Activated T-cell treated with anti-CD3 and anti-CD28 coated beads, Interleukin-2, amount 50 U/mL, for 24 hours (primary cell): ENCODE results near the gene SUZ12.
"Not testable (repeated sequence)": the region's sequence is repeated elsewhere in the genome, so short reads cannot be mapped to it uniquely, and the experiment has no call there.

Experiments used
- DNase-seq: peaks from one replicate; pipeline ENCODE4 v3.0.0-alpha.2; 2020
- H3K27ac Mint-ChIP-seq: 2 replicates; pipeline ENCODE4 v1.8.0; 2020; ENCODE audit warnings: mild to moderate bottlenecking, mixed read lengths
- H3K27me3 Mint-ChIP-seq: 2 replicates; pipeline ENCODE4 v1.8.0; 2020; ENCODE audit warnings: mixed read lengths
- H3K36me3 Mint-ChIP-seq: 2 replicates; pipeline ENCODE4 v1.8.0; 2020; ENCODE audit warnings: low read depth, mixed read lengths
- H3K4me1 Mint-ChIP-seq: 2 replicates; pipeline ENCODE4 v1.8.0; 2020; ENCODE audit warnings: low read depth, mixed read lengths
- H3K4me3 Mint-ChIP-seq: 2 replicates; pipeline ENCODE4 v1.8.0; 2020; ENCODE audit warnings: mild to moderate bottlenecking, moderate library complexity, mixed read lengths
- H3K9me3 Mint-ChIP-seq: 2 replicates; pipeline ENCODE4 v1.8.0; 2020; ENCODE audit warnings: mixed read lengths

Gene SUZ12

DNA sequence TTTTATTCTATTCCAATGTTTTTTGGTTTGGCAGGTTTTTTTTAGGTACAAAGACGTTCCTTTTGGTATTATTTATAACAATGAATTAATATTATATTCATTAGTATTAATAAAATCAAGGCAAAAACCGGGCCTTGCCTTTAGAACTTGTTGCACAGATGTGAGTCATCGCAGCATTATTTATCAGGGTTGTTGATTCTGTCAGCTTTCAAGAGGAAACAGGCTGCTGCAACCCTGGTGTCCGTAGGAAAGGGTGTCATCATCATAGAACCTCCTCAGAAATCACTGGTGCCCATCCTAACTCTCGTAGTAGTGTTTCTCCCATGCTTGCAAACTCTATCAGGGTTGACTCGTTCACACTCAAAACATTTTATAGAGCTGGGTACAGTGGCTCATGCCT is 60.2 kb downstream of the SUZ12 start:
- Mint-ChIP-seq H3K9me3 (no peaks in the 10 kb centered on the region), H3K4me1 (no peaks in the 10 kb centered on the region), H3K36me3 (peaks cover 86% of the 10 kb centered on the region), H3K27me3 (no peaks in the 10 kb centered on the region), H3K27ac (no peak overlapping the region), H3K4me3 (no peak overlapping the region)
- DNase-seq = no peak

GRCh38 chr17:32006957-32007462 is 70.2 kb downstream of the SUZ12 start, which contains the start of gene LRRC37B:
LRRC37B (plus strand) TSS chr17:32007383; CDS start chr17:32021393, 14,010 bp downstream.
- Mint-ChIP-seq H3K36me3 (peaks cover 18% of the 10 kb centered on the region), H3K4me1 (peaks cover 42% of the 10 kb centered on the region), H3K27me3 (no peaks in the 10 kb centered on the region), H3K4me3 (peak within 1 kb of the TSS; percentile 85), H3K27ac (peak within 1 kb of the TSS; percentile 76), H3K9me3 (no peaks in the 10 kb centered on the region)
- peak; percentile 95 for DNase-seq

GRCh38 chr17:32007463-32008298 is 70.9 kb downstream of the SUZ12 start:
- H3K4me1 Mint-ChIP-seq = peaks cover 47% of the 10 kb centered on the region
- peak overlapping the region; percentile 85 for H3K4me3 Mint-ChIP-seq
- H3K9me3 Mint-ChIP-seq = no peaks in the 10 kb centered on the region
- H3K36me3 Mint-ChIP-seq = peaks cover 19% of the 10 kb centered on the region
- H3K27me3 Mint-ChIP-seq = no peaks in the 10 kb centered on the region
- H3K27ac Mint-ChIP-seq = peak overlapping the region; percentile 76
- DNase-seq = peak; percentile 74

DNA sequence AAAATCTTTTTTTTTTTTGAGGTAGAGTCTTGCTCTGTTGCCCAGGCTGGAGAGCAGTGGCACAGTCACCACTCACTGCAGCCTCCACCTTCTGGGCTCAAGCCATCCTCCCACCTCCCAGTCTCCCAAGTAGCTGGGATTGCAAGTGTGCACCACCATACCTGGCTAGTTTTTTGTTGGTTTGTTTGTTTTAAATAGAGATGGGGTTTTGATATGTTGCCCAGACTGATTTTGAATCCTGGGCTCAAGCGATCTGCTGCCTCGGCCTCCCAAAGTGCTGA is 72.4 kb downstream of the SUZ12 start:
- Mint-ChIP-seq H3K4me1 (peaks cover 52% of the 10 kb centered on the region), H3K27ac (no peak overlapping the region), H3K36me3 (peaks cover 16% of the 10 kb centered on the region)

GRCh38 chr17:32010114-32010513 is 73.3 kb downstream of the SUZ12 start:
- Mint-ChIP-seq H3K4me3 (peak overlapping the region; percentile 85), H3K27me3 (no peaks in the 10 kb centered on the region), H3K36me3 (peaks cover 16% of the 10 kb centered on the region), H3K27ac (peak overlapping the region; percentile 10), H3K9me3 (no peaks in the 10 kb centered on the region), H3K4me1 (peaks cover 55% of the 10 kb centered on the region)
- no peak for DNase-seq

More for the DNA sequence above, 72.4 kb downstream of the SUZ12 start:
- Mint-ChIP-seq H3K27me3 (no peaks in the 10 kb centered on the region), H3K9me3 (no peaks in the 10 kb centered on the region), H3K4me3 (peak overlapping the region; percentile 85)
- no peak for DNase-seq

DNA sequence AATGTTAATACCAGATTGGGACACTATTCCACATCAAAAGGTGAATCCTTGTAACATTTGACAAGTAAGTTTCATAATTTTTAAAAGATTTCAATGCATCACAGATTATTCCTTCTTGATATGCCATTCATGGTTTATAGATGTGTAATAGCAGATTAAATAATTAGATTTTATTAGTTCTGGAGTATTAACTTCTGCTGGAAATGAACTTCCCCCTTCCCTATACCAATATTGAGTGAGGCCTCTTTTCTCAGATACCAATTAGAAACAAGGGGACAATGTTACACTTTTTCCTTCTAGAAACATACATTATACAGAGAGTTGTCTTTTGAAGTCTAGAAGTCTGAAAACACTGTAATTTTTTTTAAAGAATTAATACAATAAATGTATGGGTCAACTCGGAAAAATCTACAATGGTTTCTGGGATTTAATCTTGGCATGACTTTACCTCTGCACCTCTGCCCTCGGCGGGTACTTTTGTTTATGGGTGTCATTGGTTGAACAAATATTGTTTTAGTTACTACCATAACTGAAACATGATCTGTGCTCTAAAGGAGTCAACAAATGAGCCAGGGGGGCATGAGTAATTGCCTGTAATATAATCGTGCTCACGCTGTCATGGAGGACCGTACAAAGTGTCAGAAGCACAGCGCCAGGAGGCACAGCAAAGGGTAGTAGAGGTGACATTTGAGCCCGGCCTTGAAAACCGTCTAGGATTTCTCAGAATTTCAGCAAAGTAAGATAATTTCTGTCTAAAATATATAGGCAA is 78.6 kb downstream of the SUZ12 start:
- DNase-seq = no peak
- no peaks in the 10 kb centered on the region for H3K27me3 Mint-ChIP-seq
- H3K27ac Mint-ChIP-seq = no peak overlapping the region
- peaks cover 52% of the 10 kb centered on the region for H3K4me1 Mint-ChIP-seq
- H3K36me3 Mint-ChIP-seq = peaks cover 25% of the 10 kb centered on the region
- H3K4me3 Mint-ChIP-seq = no peak overlapping the region
- no peaks in the 10 kb centered on the region for H3K9me3 Mint-ChIP-seq

DNA sequence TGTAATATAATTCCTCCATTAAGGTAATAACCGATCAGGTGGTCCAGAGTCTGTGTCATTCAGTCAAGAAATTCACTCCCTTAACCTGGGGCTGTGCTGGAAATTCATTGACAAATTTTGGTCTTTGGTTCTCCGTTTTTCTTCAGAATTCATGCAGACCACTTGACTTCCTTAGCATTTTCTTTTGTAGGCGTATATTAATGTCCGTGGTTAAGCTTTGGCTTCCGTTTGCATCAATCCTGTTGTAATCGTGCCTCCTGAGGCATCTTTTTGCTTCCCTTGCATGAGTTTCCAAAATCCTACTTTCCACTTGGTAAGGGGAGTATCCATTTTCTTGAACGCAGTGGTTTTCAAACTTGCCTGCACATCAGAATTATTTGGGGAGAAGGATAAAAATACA is 79.4 kb downstream of the SUZ12 start:
- Mint-ChIP-seq H3K36me3 (peaks cover 29% of the 10 kb centered on the region), H3K4me3 (no peak overlapping the region), H3K4me1 (peaks cover 46% of the 10 kb centered on the region), H3K27me3 (no peaks in the 10 kb centered on the region), H3K27ac (peak overlapping the region; percentile 60), H3K9me3 (no peaks in the 10 kb centered on the region)
- no peak for DNase-seq

GRCh38 chr17:32019228-32019627 is 82.4 kb downstream of the SUZ12 start:
- no peak for DNase-seq

DNA sequence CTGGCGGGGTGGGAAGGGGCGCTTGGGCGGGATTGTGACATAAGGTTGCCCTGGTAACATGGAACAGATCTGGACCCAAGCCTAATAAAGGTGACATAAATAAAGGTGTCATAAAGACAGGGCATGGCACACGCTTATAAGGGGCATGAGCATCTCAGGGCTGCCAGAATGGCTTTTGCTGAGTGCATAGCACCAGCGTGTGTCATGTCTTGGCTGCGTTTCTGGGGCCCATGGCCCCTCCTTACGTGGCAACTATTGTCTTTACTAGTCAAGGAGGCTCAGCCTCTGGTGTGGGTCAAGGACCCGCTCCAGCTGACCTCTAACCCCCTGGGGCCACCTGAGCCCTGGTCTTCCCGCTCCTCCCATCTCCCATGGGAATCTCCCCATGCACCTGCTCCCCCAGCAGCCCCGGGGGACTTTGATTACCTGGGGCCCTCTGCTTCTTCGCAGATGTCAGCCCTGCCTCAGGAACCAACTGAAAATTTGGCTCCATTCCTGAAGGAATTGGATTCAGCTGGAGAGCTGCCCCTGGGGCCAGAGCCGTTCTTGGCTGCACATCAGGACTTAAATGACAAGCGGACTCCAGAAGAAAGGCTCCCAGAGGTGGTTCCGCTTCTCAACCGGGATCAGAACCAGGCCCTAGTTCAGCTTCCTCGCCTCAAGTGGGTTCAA is 84.3 kb downstream of the SUZ12 start:
- H3K4me1 Mint-ChIP-seq = peaks cover 18% of the 10 kb centered on the region
- no peak overlapping the region for H3K4me3 Mint-ChIP-seq
- no peak overlapping the region for H3K27ac Mint-ChIP-seq
- no peaks in the 10 kb centered on the region for H3K9me3 Mint-ChIP-seq
- H3K27me3 Mint-ChIP-seq = no peaks in the 10 kb centered on the region
- DNase-seq = no peak
- H3K36me3 Mint-ChIP-seq = peaks cover 42% of the 10 kb centered on the region

More at GRCh38 chr17:32019228-32019627, 82.4 kb downstream of the SUZ12 start:
- Mint-ChIP-seq H3K36me3 (peaks cover 42% of the 10 kb centered on the region), H3K4me1 (peaks cover 26% of the 10 kb centered on the region), H3K27me3 (no peaks in the 10 kb centered on the region), H3K27ac (no peak overlapping the region), H3K4me3 (no peak overlapping the region), H3K9me3 (no peaks in the 10 kb centered on the region)

DNA sequence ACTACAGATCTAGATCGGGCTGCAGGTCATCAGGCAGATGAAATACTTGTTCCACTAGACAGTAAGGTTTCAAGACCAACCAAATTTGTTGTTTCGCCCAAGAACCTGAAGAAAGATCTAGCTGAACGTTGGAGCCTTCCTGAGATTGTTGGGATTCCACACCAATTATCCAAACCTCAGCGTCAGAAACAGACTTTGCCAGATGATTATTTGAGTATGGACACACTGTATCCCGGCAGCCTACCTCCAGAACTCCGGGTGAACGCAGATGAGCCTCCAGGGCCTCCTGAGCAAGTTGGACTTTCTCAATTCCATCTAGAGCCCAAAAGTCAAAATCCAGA is 84.8 kb downstream of the SUZ12 start:
- peaks cover 12% of the 10 kb centered on the region for H3K4me1 Mint-ChIP-seq
- no peak for DNase-seq
- no peak overlapping the region for H3K4me3 Mint-ChIP-seq
- no peaks in the 10 kb centered on the region for H3K9me3 Mint-ChIP-seq
- no peak overlapping the region for H3K27ac Mint-ChIP-seq
- H3K27me3 Mint-ChIP-seq = no peaks in the 10 kb centered on the region
- H3K36me3 Mint-ChIP-seq = peaks cover 44% of the 10 kb centered on the region

GRCh38 chr17:32022554-32022953 is 85.7 kb downstream of the SUZ12 start:
- not testable (repeated sequence) for H3K27me3 Mint-ChIP-seq, DNase-seq, H3K9me3 Mint-ChIP-seq, H3K27ac Mint-ChIP-seq, H3K4me3 Mint-ChIP-seq, H3K4me1 Mint-ChIP-seq
- peaks cover 39% of the 10 kb centered on the region for H3K36me3 Mint-ChIP-seq

GRCh38 chr17:32027271-32027670 is 90.5 kb downstream of the SUZ12 start:
- not testable (repeated sequence) for H3K4me1 Mint-ChIP-seq, H3K27me3 Mint-ChIP-seq, H3K9me3 Mint-ChIP-seq, H3K27ac Mint-ChIP-seq, H3K4me3 Mint-ChIP-seq, DNase-seq, H3K36me3 Mint-ChIP-seq

DNA sequence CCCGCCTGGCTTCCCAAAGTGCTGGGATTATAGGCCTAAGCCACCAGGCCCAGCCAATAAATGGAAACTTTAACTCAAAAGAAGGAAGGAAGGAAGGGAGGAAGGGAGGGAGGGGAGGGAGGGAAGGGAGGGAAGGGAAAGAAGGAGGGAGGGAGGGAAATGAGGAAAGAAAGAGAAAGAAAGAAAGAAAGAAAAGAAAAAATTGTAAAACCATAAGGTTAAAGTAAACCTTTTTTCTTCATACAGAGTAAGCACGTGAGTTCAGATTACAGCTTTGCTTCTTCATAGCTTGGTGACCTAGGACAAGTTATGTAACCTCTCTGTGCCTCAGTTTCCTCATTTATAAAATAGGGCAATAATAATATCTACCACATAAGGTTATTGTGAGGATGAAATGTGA is 96.4 kb downstream of the SUZ12 start:
- Mint-ChIP-seq H3K4me1 (peaks cover 2% of the 10 kb centered on the region), H3K36me3 (peaks cover 34% of the 10 kb centered on the region), H3K27me3 (no peaks in the 10 kb centered on the region), H3K27ac (peak overlapping the region; percentile 33), H3K9me3 (no peaks in the 10 kb centered on the region), H3K4me3 (no peak overlapping the region)
- no peak for DNase-seq

DNA sequence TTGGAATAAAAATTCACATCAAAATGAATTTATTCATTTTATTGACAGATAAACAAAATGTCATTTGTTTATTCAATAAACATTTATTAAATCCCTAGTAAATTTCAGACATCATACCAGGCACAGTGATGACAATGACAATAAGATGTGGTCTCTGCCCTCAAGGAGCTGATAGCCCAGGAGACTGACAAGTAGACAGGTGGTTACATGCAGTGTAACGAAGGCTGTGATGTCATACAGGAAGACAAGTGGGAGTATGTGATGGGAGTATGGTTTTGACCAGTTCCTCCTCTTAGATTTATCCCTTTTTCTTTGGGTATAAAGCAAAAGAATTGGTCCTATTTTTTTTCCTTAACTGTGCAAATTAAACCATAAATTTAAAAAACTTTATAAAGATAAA is 97.0 kb downstream of the SUZ12 start:
- not testable (repeated sequence) for H3K27me3 Mint-ChIP-seq, H3K27ac Mint-ChIP-seq, DNase-seq, H3K4me1 Mint-ChIP-seq, H3K9me3 Mint-ChIP-seq, H3K4me3 Mint-ChIP-seq
- peaks cover 37% of the 10 kb centered on the region for H3K36me3 Mint-ChIP-seq
